Right renal cortex interstitium (tissue), 3 donors: ENCODE results near the gene STAMBPL1. TPM values are rescaled to one million over a fixed set of nuclear protein-coding genes. Genes with fewer than 3 reads are reported as not detected.

ENCODE experiments used
- DNase-seq, 3 donors: peaks; one replicate each; pipeline ENCODE4 v3.0.0-alpha.2; 2013; ENCODE audit warnings: low read depth in 3 of 3, low spot score in 2 of 3
- polyA plus RNA-seq, 3 donors: library from polyadenylated mRNA; unstranded; fragments of 120-200 nt; gene quantifications; one replicate each; pipeline ENCODE4 v1.2.1, GENCODE V29; 2013; ENCODE audit not compliant: insufficient read length in 3 of 3

Gene STAMBPL1
- polyA plus RNA-seq, 3 donors: 1.7 to 2.0 (median 1.9) TPM

DNA sequence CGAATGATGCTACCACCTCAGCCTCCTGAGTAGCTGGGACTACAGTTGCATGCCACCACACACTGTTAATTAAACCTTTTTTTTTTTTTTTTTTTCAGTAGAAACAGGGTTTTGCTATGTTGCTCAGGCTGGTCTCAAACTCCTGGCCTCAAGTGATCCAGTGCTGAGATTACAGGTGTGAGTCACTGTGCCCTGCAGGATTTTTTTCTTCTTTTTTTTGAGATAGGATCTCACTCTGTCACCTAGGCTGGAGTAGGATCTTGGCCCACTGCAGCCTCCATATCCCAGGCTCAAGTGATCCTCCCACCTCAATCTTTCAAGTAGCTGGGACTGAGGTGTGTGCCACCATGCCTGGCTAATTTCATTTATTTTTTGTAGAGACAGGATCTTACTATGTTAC, 66.2 kb downstream of the STAMBPL1 start:
- DNase-seq: no peak

DNA sequence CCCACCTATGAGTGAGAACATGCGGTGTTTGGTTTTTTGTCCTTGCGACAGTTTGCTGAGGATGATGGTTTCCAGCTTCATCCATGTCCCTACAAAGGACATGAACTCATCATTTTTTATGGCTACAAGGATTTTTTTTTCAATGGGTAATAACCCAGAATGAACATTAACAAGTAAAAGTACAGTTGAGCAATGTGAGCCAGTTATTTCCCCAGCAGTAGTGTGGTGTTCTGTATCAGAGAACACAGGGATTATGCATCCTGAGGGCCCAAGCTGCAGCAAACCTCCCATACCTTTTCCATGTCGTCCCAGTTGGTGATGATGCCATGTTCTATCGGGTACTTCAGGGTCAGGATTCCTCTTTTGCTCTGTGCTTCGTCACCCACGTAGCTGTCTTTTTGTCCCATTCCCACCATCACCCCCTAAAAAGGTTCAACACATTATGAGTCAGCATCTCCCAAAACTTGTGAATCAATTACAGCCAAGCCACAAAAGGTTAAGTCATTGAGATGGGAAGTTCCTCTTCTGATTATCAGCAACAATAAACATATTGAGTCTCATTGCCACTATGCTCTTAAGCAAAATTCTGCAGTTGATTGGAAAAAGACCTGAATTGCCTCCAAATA, 67.0 kb downstream of the STAMBPL1 start:
- no peak for DNase-seq

DNA sequence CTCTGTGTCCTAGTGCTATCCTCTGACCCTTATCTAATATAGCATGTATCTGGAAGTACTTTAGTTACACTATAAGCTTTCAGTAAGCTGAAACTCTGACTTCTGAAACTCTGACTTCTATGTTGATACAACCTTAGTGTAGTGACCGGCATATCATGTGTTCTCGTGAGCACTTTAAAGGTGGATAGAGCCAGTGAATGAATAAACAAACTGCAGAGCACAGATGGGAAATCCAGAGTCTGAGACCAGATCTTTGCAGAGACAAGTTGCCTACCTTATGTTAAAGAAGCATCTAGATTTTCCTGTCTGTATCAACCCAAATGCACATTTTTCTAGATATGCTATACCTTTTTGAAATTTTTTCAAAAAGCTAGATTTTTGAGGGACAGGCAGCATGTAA, 69.0 kb downstream of the STAMBPL1 start:
- DNase-seq: no peak

DNA sequence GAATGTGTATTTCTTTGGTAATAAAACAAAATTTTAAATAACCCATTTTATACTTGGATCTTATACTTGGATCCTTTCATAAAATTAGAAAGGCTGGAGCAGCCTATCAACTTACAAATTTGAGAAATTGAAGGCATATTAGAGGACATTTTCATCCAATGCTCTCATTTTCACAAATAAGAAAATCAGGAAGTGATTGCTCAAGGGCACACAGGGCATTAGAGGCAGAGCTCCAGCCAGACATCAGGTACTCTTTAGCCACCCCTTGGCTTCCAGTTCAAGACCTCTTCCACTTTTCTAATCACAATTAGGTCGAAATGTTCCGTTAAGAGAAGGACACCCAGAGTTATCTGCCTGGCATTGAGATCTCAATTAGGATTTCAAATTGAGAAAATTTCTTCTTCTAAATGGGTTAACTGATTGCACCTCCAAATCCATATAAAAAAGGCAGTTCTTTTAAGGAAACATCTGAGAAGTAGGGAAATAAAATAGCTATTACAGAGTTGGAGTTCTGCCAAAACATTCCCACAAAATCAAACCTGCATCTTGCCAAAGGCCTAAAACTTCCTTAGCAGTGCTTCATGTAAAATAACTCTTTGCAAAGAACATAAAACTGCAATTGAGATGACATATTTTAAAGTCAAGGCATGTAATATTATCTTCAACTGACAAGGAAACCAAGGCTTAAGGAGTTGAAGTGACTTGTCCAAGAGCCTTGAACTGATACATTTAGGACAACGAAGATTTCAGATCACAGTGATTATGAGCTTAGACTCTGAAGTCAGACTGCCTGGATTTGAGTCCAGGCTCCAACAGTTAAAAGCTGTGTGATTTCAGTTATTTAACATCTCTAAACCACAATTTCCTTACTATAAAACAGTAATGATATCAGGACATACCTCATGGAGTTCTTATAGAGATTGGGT, 70.1 kb downstream of the STAMBPL1 start:
- DNase-seq: no peak

DNA sequence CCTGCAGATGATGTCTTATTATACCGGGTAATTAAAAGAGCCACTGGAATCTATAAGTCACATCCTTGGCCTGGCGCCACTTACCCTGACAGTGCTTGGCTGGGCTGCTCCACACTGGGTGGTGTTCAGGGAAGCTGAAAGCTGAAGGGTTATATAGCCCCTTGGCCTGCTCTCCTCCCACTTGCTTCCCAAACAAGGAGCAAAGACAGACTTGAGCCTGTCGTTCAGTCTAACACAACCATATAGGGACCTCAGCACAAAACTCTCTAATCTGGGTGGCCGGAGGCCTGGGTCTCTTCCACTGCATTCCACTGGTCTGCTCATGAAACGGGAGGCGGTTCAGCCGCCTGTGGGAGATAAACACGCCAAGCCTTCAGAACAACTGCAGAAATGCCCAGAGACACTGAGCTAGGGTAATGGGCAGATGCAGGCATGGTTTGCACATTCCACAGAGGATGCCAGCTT, 72.6 kb downstream of the STAMBPL1 start, which contains the start of gene ACTA2:
TSS of gene ACTA2 (minus strand) at position 127 of the 465 bp plus-strand sequence. CDS start 3,843 bp downstream, outside the sequence.
- no peak for DNase-seq

DNA sequence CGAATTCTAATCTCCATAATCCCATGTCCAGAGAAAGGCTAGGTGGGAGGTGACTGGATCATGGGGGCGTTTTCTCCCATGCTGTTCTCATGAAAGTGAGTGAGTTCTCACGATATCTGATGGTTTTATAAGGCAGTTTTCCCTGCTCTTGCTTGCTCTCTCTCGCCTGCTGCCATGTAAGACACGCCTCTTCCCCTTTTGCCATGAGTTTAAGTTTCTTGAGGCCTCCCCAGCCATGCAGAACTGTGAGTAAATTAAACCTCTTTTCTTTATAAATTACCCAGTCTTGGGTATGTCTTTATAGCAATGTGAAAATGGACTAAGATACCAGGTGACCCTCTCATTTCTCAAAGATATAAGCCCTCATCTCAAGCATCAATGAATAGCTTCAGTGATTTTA, 73.6 kb downstream of the STAMBPL1 start:
- DNase-seq: no peak

DNA sequence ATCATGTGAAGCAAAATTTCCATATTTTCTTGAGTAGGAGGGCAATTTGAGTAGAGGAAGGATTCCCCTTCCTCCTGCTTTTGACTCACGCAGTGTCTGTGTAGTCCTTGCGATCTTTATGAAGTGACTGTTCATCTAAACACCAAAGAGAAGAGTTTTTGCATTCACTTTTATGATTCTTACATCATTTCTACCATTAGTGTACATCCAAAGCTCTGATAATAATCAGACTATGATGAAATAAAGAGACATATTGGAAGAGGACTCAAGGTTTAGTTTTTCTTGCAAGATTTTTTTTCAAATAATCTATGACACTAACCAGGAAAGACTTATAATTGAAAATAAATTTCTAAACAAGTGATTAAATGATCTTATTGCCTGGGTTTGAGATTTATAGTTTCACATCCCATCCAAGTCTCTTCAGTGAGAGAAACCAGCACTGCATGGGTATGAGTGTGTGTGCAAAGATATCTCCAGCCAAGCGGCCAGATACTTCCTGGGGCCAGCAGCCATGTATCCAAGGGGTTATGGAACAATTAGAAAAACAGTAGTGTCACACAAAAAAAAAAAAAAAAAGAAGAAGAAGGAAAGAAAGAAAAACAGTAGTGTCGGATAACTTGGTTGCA, 74.5 kb downstream of the STAMBPL1 start:
- DNase-seq: no peak

DNA sequence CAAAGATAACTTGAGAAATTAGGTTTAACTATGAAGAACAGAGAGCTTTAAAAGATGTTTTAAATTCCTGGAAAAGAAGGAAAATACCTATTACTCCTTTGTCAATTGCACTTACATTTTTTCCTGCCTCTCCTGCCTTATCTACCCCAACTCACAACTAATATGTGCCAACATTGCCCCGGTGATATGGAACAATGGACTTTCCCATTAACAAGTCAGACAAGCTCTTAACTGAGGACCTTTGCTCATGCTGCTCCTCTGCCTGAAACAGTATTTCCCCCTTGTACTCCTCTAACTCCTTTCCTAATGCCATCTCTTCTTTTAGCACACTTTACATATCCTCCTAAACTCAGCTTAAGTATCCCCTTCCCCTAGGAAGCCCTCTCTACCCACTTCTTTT, 77.3 kb downstream of the STAMBPL1 start:
- DNase-seq: no peak

DNA sequence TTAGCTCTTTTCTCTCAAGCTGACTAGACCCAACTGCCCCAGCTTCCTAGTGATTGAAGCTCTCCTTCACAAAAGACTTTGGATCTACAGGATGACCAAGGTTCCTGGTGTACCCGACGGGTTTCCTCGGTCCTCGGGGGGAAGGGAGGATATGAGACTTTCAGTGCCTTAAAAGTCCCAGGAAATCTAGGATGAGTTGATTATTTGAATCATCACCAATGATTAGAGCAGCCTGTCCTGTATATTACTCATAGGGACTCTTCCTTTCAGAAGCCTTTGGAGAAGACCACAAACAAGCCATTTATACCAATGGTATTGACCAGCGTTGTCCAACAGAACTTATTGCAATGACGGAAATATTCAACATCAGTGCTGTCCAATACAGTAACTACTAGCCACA, 78.7 kb downstream of the STAMBPL1 start:
- DNase-seq: no peak

DNA sequence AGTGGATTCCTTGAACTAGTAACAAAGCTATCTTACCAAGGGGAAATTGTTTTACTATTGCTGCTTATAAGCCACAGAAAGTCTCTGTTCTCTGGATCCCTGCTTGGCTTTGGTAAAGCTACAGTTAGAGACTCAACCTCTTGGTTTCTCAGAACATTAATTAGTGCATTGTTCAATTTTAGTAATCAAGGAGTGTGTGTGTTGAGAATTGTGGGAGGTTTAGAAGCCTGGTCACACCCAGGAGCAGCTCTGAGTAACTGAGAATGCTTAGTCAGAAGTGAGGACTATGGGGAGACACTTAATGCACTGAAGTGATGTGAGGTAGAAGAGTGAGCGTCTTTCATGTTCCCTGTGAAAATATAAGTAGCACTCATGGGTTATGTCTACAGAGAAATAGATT, 80.8 kb downstream of the STAMBPL1 start:
- no peak for DNase-seq

DNA sequence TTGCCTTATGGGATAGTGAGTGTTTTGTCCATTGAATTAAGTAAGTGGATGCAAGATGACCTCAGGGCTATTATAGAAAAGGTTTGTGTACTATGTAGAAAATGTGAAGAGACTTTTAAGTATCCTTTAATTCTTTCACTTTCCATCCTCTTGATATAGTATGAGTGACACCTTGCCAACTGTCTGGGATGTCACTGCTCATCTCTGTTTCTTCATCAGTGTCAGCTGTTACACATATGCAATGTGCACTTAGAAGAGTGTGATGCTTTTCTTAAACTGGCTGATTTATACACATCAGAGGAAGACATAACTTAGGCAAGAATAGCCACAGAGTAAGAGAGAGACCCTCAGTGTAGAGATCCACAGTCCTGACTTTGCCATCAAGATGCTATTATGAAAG, 81.2 kb downstream of the STAMBPL1 start:
- no peak for DNase-seq

DNA sequence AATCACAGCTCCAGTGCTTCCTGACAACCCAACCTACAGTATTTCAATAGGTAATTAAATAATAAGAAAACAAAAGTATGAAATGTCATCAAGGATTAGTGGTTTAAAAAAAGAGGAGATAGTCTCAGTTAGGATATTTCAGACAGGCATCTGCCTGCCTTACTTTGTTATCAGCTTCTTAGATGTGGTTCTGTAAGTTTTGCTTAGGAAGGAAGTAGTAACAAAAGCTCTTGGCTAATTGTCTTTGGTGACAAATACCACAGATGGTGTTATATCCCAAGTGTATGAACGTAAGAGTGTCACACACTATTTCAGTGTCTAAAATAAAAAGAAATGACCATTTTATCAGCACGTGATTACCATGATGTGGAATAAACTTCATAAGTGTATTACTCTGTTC, 82.3 kb downstream of the STAMBPL1 start:
- no peak for DNase-seq

DNA sequence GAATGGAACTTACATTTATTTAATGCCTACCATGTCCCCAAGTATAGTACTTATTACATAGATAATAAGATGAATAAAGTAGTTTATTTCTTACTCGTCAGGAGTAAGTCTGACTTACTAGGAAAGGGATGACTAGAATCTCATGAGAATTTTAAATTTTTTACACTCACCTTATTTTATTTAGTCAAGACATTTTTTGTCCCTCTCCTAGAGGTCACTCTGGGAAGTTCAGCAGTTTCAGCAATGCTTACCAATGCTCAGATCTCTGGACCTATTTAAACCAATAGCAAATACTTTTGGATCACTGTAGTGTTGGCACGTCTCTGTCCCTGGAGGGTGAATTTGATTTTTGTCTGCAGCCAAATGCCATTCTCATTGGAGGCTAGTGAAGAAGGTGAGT, 83.3 kb downstream of the STAMBPL1 start:
- no peak for DNase-seq

DNA sequence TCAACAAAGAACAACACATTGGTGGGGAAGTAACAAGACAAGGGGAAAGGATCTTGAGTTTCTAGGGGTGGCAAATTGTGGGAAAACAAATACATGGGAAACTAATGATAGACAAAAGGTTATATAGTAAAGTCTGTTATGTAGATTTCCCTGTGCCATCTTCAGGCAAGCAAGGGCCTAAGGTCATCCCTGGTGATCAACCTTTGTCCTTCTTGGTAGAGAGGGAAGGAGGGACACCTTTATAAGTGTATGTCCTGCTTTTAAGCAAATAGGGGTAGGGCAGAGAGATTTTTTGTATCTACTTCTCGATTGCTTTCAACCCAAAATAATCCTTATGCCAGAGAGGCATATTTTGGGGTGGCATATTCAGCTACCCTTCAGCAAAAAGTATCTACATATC, 84.3 kb downstream of the STAMBPL1 start:
- DNase-seq: no peak

DNA sequence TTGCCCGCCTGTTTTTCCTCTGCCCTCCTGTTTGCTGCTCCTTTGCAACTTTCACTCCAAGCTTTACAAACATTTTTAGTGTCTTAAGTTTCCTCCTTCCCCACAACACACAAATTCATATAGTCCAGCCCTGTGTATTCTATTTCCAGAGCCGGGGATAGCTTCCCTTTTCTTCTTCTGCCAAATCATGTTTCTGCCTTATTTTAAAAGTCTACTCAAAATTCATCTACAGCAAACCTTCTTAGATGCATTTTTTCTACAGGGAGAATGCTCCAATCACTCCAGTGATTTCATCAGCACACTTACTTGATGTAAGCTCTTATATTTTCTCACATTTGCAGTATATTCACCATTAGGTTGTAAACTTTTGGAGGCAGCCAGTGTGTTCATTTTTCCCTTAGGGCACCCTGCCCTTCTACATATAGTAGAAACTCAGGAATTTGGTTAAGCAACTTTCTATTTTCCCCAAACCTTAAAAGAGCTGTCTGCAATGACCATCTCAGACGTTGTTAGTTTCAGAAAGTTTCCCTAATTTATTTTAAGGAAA, 84.9 kb downstream of the STAMBPL1 start:
- no peak for DNase-seq

DNA sequence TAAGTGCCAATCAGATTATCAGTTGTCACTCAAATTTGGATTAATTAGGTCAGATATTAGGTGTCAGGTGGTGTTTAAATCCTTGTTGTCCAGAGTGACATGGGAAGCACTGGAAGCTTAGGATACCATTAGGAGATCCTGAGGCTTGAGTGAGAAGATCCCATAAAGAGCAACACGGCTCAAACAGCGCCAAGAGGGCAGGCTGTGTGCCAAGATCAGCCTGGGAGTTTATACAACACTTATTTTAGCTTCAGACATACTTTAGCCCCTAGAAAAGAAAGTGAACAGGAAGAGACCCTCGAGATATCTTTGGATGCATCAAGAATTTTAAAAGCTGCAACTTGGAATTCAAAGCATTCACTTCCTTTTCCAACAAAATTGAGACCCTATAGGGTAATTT, 86.8 kb downstream of the STAMBPL1 start:
- no peak for DNase-seq

DNA sequence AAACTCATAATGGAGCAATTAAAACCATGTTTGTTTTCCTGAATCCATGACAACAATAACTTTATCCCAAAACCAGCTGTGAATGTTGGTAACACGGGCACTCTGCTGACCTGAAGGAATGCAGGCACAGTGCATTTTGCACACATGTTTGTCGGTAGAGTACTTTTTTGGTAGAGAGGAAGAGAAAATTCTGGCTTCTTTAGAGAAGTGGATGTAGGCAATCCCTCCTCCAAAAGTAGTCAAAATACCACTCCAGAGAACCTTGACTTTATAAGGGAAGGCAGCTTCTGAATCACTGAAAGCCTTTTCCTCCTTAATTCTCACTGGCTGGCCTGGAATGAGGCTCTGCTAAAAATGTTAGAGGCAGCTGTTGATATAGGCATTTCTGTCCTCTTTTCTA, 88.3 kb downstream of the STAMBPL1 start:
- no peak for DNase-seq

DNA sequence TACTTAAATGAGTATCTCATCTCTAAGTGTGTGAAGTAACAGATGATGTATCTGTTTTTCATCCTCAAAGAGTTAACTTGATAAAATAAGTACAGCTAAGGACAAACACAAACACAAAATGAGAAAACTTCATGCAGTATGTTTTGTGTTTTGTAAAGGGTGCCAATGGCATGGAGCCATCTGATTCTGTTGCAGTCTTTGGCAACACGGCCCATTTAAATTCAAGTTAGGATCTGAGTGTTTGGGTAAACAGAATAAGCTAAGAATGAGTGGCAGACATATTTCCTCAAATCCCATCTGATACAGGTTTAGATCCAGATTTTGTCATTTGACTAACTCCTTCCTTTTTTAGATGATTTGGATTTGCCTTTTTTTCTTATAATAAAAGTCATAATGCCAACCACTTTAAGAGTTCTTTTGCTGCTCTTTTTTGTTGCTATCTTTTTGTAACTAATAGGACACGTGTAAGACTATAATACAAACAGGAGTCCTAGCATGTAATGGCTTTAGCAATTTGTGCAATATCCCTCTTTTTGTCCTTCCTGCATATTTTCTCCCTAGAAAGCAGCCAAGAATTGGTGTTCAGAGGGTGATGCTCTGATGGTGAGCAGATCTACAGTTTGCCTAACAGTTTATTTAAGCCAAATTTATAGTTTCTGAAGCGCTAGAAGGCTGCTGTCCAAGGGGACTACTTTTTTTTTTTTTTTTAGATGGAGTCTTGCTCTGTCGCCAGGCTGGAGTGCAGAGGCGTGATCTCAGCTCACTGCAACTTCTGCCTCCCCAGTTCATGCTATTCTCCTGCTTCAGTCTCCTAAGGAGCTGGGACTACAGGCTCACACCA, 91.4 kb downstream of the STAMBPL1 start:
- DNase-seq: no peak
